SJSA1 (cell line): ENCODE results near the gene WNT3A. TPM values are rescaled to one million over a fixed set of nuclear protein-coding genes. Genes with fewer than 3 reads are reported as not detected.

ENCODE experiments used
- DNase-seq, 2 experiments: peaks; one replicate each; pipeline ENCODE4 v3.0.0-alpha.2; 2015 to 2020; ENCODE audit warnings: low spot score in 2 of 2, low read depth in 1 of 2
- H3K27ac ChIP-seq: fragments of 250-450 bp; sonication (Bioruptor Pico); 2 replicates; pipeline ENCODE4 v1.5.1; 2020; ENCODE audit warnings: mild to moderate bottlenecking, moderate library complexity
- H3K27me3 ChIP-seq: fragments of 250-450 bp; sonication (Bioruptor Pico); replicated peaks from 2 replicates; pipeline ENCODE4 v1.5.1; 2020; ENCODE audit warnings: mild to moderate bottlenecking, moderate library complexity
- H3K36me3 ChIP-seq: fragments of 250-450 bp; sonication (Bioruptor Pico); 2 replicates; pipeline ENCODE4 v1.5.1; 2020; ENCODE audit warnings: mild to moderate bottlenecking
- H3K4me1 ChIP-seq: fragments of 250-450 bp; sonication (Bioruptor Pico); replicated peaks from 2 replicates; pipeline ENCODE4 v1.6.1; 2021; ENCODE audit warnings: mild to moderate bottlenecking
- H3K4me3 ChIP-seq: fragments of 250-450 bp; sonication (Bioruptor Pico); 2 replicates; pipeline ENCODE4 v1.5.1; 2020; ENCODE audit warnings: mild to moderate bottlenecking
- H3K9me3 ChIP-seq: fragments of 250-450 bp; sonication (Bioruptor Pico); replicated peaks from 2 replicates; pipeline ENCODE4 v1.5.1; 2020; ENCODE audit warnings: mild to moderate bottlenecking
- total RNA-seq: library from RNA; depleted of rRNA; stranded (reverse); fragments of >200 nt; shearing (Covaris generic); gene quantifications from 2 replicates; pipeline ENCODE4 v1.2.3, GENCODE V29; 2014

The WNT3A gene
- total RNA-seq, 1 experiment from 2014 or later, result not detected

DNA sequence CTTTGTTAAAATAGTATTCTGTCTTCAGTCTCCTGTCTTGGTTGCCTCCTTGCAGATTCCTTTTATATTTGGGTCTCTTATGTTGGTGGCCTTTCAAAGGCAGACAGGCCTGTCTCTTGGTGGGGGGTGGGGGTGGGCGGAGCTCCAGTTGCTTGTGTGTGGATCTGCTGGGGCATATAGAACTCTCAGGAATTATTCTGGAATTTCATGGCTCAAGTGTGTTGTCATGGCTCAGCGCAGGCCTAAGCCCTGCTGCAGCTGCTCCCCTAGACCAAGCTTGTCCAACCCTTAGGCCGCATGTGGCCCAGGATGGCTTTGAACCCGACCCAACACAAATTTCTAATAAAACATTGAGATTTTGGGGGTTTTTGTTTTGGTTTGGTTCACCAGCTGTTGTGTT, 88.4 kb downstream of the WNT3A start:
- Histone ChIP-seq H3K27ac (no peak overlapping the region), H3K9me3 (peaks cover 23% of the 10 kb centered on the region), H3K4me1 (peaks cover 6% of the 10 kb centered on the region; the same call in 1 of the 2 replicates), H3K27me3 (no peaks in the 10 kb centered on the region), H3K36me3 (peaks cover 100% of the 10 kb centered on the region), H3K4me3 (no peak overlapping the region)
- DNase-seq, result no peak

- no peak overlapping the region for H3K27ac ChIP-seq
- peaks cover 99% of the 10 kb centered on the region for H3K36me3 ChIP-seq
- H3K27me3 ChIP-seq, result no peaks in the 10 kb centered on the region
- peaks cover 23% of the 10 kb centered on the region for H3K9me3 ChIP-seq
- H3K4me1 ChIP-seq, result no peaks in the 10 kb centered on the region
- DNase-seq, result no peak
- H3K4me3 ChIP-seq, result no peak overlapping the region
Observed at GRCh38 chr1:228095938-228096337, 89.1 kb downstream of the WNT3A start.

GRCh38 chr1:228096416-228097332, 89.9 kb downstream of the WNT3A start:
- DNase-seq, result no peak
- Histone ChIP-seq H3K36me3 (peaks cover 99% of the 10 kb centered on the region), H3K4me3 (no peak overlapping the region), H3K9me3 (peaks cover 23% of the 10 kb centered on the region), H3K4me1 (peaks cover 4% of the 10 kb centered on the region), H3K27me3 (no peaks in the 10 kb centered on the region), H3K27ac (no peak overlapping the region)

DNA sequence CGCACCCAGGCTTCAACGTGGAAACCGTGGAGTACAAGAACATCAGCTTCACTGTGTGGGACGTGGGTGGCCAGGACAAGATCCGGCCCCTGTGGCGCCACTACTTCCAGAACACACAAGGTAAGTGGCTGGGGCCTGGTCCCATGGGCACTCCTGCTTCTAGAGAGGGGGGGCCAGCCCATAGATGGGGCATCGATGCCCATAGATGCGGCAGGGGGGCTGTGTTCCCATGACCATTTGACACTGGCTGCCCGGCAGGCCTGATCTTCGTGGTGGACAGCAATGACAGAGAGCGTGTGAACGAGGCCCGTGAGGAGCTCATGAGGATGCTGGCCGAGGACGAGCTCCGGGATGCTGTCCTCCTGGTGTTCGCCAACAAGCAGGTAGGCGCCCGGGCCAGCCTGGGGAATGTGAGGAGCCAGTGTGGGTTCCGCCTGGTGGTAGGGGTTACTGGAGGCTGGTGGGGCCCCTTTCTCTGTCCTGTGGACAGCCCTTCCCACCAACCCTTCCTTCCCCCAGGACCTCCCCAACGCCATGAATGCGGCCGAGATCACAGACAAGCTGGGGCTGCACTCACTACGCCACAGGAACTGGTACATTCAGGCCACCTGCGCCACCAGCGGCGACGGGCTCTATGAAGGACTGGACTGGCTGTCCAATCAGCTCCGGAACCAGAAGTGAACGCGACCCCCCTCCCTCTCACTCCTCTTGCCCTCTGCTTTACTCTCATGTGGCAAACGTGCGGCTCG, 90.7 kb downstream of the WNT3A start:
- Histone ChIP-seq H3K27me3 (no peaks in the 10 kb centered on the region), H3K4me3 (no peak overlapping the region), H3K27ac (no peak overlapping the region), H3K4me1 (peaks cover 12% of the 10 kb centered on the region), H3K9me3 (peaks cover 23% of the 10 kb centered on the region), H3K36me3 (peaks cover 92% of the 10 kb centered on the region)
- no peak for DNase-seq

DNA sequence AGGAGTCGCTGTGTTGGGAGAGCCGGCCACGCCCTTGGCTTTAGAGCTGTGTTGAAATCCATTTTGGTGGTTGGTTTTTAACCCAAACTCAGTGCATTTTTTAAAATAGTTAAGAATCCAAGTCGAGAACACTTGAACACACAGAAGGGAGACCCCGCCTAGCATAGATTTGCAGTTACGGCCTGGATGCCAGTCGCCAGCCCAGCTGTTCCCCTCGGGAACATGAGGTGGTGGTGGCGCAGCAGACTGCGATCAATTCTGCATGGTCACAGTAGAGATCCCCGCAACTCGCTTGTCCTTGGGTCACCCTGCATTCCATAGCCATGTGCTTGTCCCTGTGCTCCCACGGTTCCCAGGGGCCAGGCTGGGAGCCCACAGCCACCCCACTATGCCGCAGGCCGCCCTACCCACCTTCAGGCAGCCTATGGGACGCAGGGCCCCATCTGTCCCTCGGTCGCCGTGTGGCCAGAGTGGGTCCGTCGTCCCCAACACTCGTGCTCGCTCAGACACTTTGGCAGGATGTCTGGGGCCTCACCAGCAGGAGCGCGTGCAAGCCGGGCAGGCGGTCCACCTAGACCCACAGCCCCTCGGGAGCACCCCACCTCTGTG, 91.6 kb downstream of the WNT3A start:
- Histone ChIP-seq H3K4me3 (no peak overlapping the region), H3K4me1 (peaks cover 12% of the 10 kb centered on the region), H3K27me3 (no peaks in the 10 kb centered on the region), H3K27ac (no peak overlapping the region), H3K9me3 (peaks cover 19% of the 10 kb centered on the region), H3K36me3 (peaks cover 83% of the 10 kb centered on the region)
- DNase-seq, result no peak

DNA sequence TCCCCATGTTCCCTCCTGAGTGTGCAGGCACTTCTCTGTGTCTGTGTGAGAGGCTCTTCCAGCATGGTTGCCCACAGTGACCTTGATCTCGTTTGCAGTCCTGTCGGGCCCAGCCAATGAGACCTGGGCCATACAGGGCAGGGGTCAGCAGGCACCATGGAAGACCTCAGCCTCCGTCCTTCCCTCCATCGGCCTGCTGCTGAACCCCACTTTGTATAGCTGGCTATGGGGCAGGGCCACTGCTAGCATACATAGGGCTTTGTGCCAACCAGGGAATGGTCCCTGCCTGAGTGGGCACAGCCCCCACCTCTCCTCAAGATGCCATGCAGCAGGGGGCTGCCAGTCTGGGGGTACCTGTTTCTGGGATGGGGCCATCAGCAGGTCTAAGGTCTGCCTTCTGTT, 92.5 kb downstream of the WNT3A start:
- no peak overlapping the region for H3K27ac ChIP-seq
- H3K4me1 ChIP-seq, result peaks cover 21% of the 10 kb centered on the region
- H3K9me3 ChIP-seq, result peaks cover 14% of the 10 kb centered on the region
- no peak for DNase-seq
- H3K36me3 ChIP-seq, result peaks cover 74% of the 10 kb centered on the region
- no peak overlapping the region for H3K4me3 ChIP-seq
- H3K27me3 ChIP-seq, result no peaks in the 10 kb centered on the region

DNA sequence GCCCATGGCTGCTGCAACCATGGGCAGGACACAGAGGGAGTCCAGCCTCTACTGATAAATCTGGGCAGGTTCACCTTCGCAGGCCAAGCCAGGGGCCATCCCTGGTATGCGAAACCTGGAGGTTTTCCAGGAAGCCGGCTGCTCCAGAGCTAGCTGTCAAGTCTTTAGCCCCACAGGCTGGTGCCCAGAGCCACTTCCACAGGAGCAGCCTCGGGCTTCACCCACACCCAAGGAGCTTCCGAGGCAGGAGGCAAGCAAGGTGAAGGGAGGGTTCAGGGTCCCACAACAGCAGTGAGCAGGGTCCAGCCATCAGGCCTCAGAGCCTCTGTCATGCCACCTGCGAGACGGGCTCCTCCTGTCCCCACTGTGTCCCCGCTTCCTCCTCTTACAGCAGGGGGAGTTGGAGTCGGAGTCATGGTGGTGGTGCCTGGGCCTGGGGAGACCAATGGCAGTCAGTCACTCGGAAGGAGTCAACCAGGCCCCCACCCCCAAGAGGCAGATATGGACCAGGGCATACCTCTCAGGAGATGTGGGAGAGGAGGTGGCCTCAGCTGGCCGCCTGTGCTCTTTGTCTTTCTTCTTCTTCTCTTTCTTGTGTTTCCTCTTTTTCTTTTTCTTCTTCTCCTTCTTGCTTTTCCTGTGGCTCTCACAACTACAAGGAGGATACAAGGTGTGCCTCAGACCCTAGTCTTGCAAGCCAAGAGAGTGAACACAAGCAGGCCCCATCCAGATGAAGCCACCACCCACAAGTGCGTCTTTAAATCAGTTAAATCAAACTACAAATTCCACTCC, 94.2 kb downstream of the WNT3A start:
- DNase-seq, result no peak
- H3K4me3 ChIP-seq, result no peak overlapping the region; the same call in 1 of the 2 replicates
- H3K27me3 ChIP-seq, result no peaks in the 10 kb centered on the region
- peaks cover 21% of the 10 kb centered on the region for H3K4me1 ChIP-seq
- no peaks in the 10 kb centered on the region for H3K9me3 ChIP-seq
- H3K27ac ChIP-seq, result no peak overlapping the region
- H3K36me3 ChIP-seq, result peaks cover 58% of the 10 kb centered on the region

DNA sequence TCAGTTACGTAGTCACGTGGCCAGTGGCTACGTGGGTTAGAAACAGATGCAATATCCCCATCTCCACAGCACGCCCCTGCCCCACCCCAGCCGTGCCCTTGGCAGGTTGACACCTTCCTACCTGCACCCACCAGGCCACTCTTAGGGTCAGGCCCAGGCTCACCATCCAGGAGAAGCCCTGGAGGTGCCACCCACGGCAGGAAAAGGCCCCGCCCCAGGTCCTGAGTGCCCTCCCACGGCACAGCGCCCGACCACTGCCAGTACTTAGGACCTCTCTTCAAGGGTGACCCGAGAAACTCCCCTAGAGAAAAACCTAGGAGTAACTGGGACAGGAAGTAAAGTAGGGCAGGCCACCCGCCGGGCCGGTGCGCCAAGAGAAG, 94.8 kb downstream of the WNT3A start:
- peaks cover 58% of the 10 kb centered on the region for H3K36me3 ChIP-seq
- peak overlapping the region; percentile 60 for H3K4me3 ChIP-seq
- H3K9me3 ChIP-seq, result no peaks in the 10 kb centered on the region
- no peak overlapping the region for H3K27ac ChIP-seq
- H3K27me3 ChIP-seq, result no peaks in the 10 kb centered on the region
- DNase-seq, result no peak
- H3K4me1 ChIP-seq, result peaks cover 21% of the 10 kb centered on the region

GRCh38 chr1:228101994-228102790, 95.4 kb downstream of the WNT3A start:
- Histone ChIP-seq H3K4me3 (peak overlapping the region; percentile 60), H3K4me1 (peaks cover 21% of the 10 kb centered on the region), H3K36me3 (peaks cover 58% of the 10 kb centered on the region), H3K27ac (no peak overlapping the region), H3K27me3 (no peaks in the 10 kb centered on the region), H3K9me3 (no peaks in the 10 kb centered on the region)
- DNase-seq, result peak in 1 of 2 experiments; percentile 54

DNA sequence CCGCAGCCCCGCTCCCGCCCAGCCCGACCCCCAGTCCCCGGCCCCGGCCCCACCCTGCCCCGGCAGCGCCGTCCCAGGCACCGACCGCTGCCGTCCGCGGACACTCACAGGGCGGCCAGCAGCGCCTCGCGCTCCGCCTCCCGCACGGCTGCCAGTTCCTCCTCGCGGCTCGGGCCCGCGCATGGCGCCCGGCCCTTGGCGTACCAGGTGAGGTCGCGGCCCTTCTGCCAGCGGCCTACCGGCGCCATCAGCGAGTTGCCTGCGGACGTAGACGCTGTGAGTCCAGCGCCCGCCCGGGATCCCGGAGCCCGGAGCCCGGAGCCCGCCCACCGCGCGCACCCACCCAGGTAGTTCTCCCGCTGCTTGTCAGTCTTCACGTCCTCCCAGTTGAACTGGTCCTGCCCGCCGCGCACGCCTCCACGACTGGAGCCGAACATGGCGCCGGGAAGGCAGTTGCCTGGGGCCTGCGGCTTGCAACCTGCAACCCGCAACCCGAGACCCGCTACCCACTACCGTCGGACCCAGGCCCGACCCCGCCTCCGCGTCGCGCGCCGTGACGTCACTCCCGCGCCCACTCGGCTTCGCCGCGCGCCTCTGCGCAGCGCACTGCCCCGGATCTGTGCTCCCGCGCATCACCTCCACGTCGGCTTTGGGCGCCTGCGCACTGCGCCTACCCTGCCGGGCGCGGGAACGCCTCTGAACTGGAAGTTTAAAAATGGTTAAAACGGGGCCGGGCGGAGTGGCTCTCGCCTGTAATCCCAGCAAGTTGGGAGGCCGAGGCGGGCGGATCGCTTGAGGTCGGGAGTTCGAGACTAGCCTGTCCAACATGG, 96.2 kb downstream of the WNT3A start, which contains the start of gene C1orf35:
Gene C1orf35, minus strand, starts transcription at position 535 of the 830 bp plus-strand sequence. Its CDS starts 98 bp downstream, at position 437.
- Histone ChIP-seq H3K27ac (peak within 1 kb of the TSS; percentile 16; the same call in 1 of the 2 replicates), H3K27me3 (no peaks in the 10 kb centered on the region), H3K4me1 (peaks cover 21% of the 10 kb centered on the region), H3K4me3 (peak within 1 kb of the TSS; percentile 60), H3K36me3 (peaks cover 58% of the 10 kb centered on the region), H3K9me3 (no peaks in the 10 kb centered on the region)
- peak; percentile 89 to 94 for DNase-seq

- Histone ChIP-seq H3K27ac (no peak overlapping the region), H3K36me3 (peaks cover 42% of the 10 kb centered on the region), H3K9me3 (no peaks in the 10 kb centered on the region), H3K4me1 (peaks cover 27% of the 10 kb centered on the region), H3K27me3 (no peaks in the 10 kb centered on the region), H3K4me3 (no peak overlapping the region)
- no peak for DNase-seq
Observed at GRCh38 chr1:228104526-228105269, 97.9 kb downstream of the WNT3A start.
